ENCODE data around the gene HDAC6.
A peak's percentile ranks its signal among the peaks of the same experiment; 100 is the strongest.

DNA sequence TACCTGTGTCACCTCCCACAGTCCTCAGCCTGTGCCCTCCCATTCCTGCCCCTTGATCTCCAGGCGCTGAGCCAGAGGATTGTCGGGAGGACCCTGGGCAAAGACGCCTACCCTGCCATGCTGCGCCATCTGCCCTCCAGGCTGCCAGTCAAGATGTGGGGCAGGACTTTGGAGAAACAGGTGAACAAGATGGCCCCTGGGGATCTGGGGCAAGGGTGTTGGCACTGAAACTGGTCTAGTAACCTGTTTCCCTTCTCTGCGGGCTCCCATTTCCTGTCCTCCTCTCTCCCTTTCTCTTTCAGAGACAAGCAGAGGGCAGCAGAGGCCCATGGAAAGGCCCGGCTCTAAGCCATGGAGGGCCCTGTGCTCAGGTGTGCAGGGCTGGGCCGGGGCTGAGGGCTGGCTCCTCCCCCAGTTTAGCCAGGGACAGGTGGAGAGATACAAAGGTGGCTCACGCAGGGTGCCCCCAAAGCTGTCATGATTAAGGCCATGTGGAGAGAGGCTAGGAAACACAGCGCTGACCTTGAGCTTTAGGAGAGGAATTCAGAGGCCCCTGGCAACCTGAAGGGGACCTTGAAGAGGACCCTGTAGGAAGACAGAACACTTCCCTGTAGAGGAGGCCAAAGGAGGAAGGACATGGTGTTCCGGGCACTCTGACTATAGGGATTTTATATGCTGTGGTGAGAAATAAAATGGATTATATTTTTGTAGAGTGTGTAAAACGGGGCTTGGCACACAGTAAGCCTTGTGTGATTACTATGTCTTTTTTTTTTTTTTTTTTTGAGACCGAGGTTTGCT is 40.0 kb upstream of the HDAC6 start, which contains the start of gene GLOD5:
- TF ChIP-seq, protein P1, sequence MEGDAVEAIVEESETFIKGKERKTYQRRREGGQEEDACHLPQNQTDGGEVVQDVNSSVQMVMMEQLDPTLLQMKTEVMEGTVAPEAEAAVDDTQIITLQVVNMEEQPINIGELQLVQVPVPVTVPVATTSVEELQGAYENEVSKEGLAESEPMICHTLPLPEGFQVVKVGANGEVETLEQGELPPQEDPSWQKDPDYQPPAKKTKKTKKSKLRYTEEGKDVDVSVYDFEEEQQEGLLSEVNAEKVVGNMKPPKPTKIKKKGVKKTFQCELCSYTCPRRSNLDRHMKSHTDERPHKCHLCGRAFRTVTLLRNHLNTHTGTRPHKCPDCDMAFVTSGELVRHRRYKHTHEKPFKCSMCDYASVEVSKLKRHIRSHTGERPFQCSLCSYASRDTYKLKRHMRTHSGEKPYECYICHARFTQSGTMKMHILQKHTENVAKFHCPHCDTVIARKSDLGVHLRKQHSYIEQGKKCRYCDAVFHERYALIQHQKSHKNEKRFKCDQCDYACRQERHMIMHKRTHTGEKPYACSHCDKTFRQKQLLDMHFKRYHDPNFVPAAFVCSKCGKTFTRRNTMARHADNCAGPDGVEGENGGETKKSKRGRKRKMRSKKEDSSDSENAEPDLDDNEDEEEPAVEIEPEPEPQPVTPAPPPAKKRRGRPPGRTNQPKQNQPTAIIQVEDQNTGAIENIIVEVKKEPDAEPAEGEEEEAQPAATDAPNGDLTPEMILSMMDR (IDR thresholded peaks at IDR 0.05 in 8 of 11, conservative IDR thresholded peaks at IDR 0.05 in 3 of 11), result peak in 1 of 11 experiments; percentile 11
- TF ChIP-seq POLR2A (IDR thresholded peaks at IDR 0.05), result no peak

All from spleen (tissue), 7 donors.